ENCODE measurements around the gene WASL. TPM values are rescaled to one million over a fixed set of nuclear protein-coding genes. Genes with fewer than 3 reads are reported as not detected.
"Not testable (repeated sequence)": the region's sequence is repeated elsewhere in the genome, so short reads cannot be mapped to it uniquely, and the experiment has no call there.

Gene WASL
- total RNA-seq, result 1 to 10 TPM; 7.5 to 7.6 TPM

- ATAC-seq, result peak; percentile 81
Measured at GRCh38 chr7:123748734-123749536, at the start of gene WASL. Gene WASL, minus strand, starts transcription at chr7:123749003. Its CDS starts 269 bp downstream, at chr7:123748734.

GRCh38 chr7:123797673-123798531 lies 49.1 kb upstream of the WASL start:
- ChIA-PET POLR2A (no interaction called here), CTCF (interaction anchor here (0.8 to 4.1 kb wide), 9 partner anchors 13 to 117 kb away, joined by 3 to 51 read pairs (median 4); no protein-coding TSS in a partner anchor)
- ATAC-seq (no peak), DNase-seq (no peak)
- no peaks in the 10 kb centered on the region for H3K36me3 Mint-ChIP-seq (ENCODE audit: low read depth)
- H3K4me3 Mint-ChIP-seq, result no peak overlapping the region
- no peaks in the 10 kb centered on the region for H3K9me3 Mint-ChIP-seq (ENCODE audit: insufficient read depth)
- H3K4me1 Mint-ChIP-seq (ENCODE audit: low read depth), result no peaks in the 10 kb centered on the region
- no peak overlapping the region for H3K27ac Mint-ChIP-seq
- H3K27me3 Mint-ChIP-seq (ENCODE audit: low read depth), result no peaks in the 10 kb centered on the region

More at GRCh38 chr7:123748734-123749536, at the start of gene WASL:
- peaks cover 29% of the 10 kb centered on the region for H3K36me3 Mint-ChIP-seq (ENCODE audit: low read depth)
- peak within 1 kb of the TSS; percentile 96 for H3K27ac Mint-ChIP-seq
- H3K9me3 Mint-ChIP-seq (ENCODE audit: insufficient read depth), result no peaks in the 10 kb centered on the region
- peak within 1 kb of the TSS; percentile 95 for H3K4me3 Mint-ChIP-seq
- H3K27me3 Mint-ChIP-seq (ENCODE audit: low read depth), result peaks cover 5% of the 10 kb centered on the region
- H3K4me1 Mint-ChIP-seq (ENCODE audit: low read depth), result peaks cover 44% of the 10 kb centered on the region
- ChIA-PET POLR2A (interaction anchor here (0.7 to 2.0 kb wide), 9 partner anchors 9 to 1498 kb away, joined by 3 to 12 read pairs (median 4); partner anchors contain the start of gene NDUFA5), CTCF (interaction anchor here (0.9 to 4.0 kb wide), 18 partner anchors 9 to 191 kb away, joined by 3 to 17 read pairs (median 6); partner anchors contain the start of gene NDUFA5)
- peak; percentile 89 for DNase-seq

- DNase-seq (no peak), ATAC-seq (no peak)
- ChIA-PET POLR2A (no interaction called here), CTCF (interaction anchor here (2.7 to 4.1 kb wide), 2 partner anchors 69 to 75 kb away, joined by 20 to 51 read pairs; no protein-coding TSS in a partner anchor)
- no peaks in the 10 kb centered on the region for H3K4me1 Mint-ChIP-seq (ENCODE audit: low read depth)
- H3K4me3 Mint-ChIP-seq, result no peak overlapping the region
- H3K27me3 Mint-ChIP-seq (ENCODE audit: low read depth), result no peaks in the 10 kb centered on the region
- H3K36me3 Mint-ChIP-seq (ENCODE audit: low read depth), result no peaks in the 10 kb centered on the region
- H3K9me3 Mint-ChIP-seq (ENCODE audit: insufficient read depth), result no peaks in the 10 kb centered on the region
- no peak overlapping the region for H3K27ac Mint-ChIP-seq
Measured at GRCh38 chr7:123796568-123796967, 47.8 kb upstream of the WASL start.

GRCh38 chr7:123795917-123796316 lies 47.1 kb upstream of the WASL start:
- CTCF ChIA-PET, result no interaction called here
- no peaks in the 10 kb centered on the region for H3K36me3 Mint-ChIP-seq (ENCODE audit: low read depth)
- H3K9me3 Mint-ChIP-seq (ENCODE audit: insufficient read depth), result no peaks in the 10 kb centered on the region
- DNase-seq (no peak), ATAC-seq (no peak)
- no peak overlapping the region for H3K27ac Mint-ChIP-seq
- H3K4me1 Mint-ChIP-seq (ENCODE audit: low read depth), result no peaks in the 10 kb centered on the region
- POLR2A ChIA-PET, result no interaction called here
- no peaks in the 10 kb centered on the region for H3K27me3 Mint-ChIP-seq (ENCODE audit: low read depth)
- H3K4me3 Mint-ChIP-seq, result no peak overlapping the region

GRCh38 chr7:123795116-123795515 lies 46.3 kb upstream of the WASL start:
- H3K9me3 Mint-ChIP-seq (ENCODE audit: insufficient read depth); H3K36me3 Mint-ChIP-seq (ENCODE audit: low read depth); H3K4me1 Mint-ChIP-seq (ENCODE audit: low read depth); H3K27me3 Mint-ChIP-seq (ENCODE audit: low read depth); H3K4me3 Mint-ChIP-seq; DNase-seq; H3K27ac Mint-ChIP-seq; POLR2A ChIA-PET; CTCF ChIA-PET; ATAC-seq: not testable (repeated sequence)

GRCh38 chr7:123792547-123792946 lies 43.7 kb upstream of the WASL start:
- no peak overlapping the region for H3K27ac Mint-ChIP-seq
- ChIA-PET POLR2A (no interaction called here), CTCF (interaction anchor here (1.3 kb wide), 1 partner anchor 72 kb away, joined by 4 read pairs; no protein-coding TSS in a partner anchor)
- H3K36me3 Mint-ChIP-seq (ENCODE audit: low read depth), result no peaks in the 10 kb centered on the region
- H3K9me3 Mint-ChIP-seq (ENCODE audit: insufficient read depth), result no peaks in the 10 kb centered on the region
- H3K27me3 Mint-ChIP-seq (ENCODE audit: low read depth), result no peaks in the 10 kb centered on the region
- ATAC-seq (no peak), DNase-seq (no peak)
- no peak overlapping the region for H3K4me3 Mint-ChIP-seq
- no peaks in the 10 kb centered on the region for H3K4me1 Mint-ChIP-seq (ENCODE audit: low read depth)

- CTCF ChIA-PET, result interaction anchor here (1.1 kb wide), 1 partner anchor 20 kb away, joined by 3 read pairs; no protein-coding TSS in a partner anchor
- H3K36me3 Mint-ChIP-seq (ENCODE audit: low read depth), result no peaks in the 10 kb centered on the region
- ATAC-seq, result no peak
- H3K4me1 Mint-ChIP-seq (ENCODE audit: low read depth), result no peaks in the 10 kb centered on the region
- no peak overlapping the region for H3K4me3 Mint-ChIP-seq
- POLR2A ChIA-PET, result no interaction called here
- no peaks in the 10 kb centered on the region for H3K9me3 Mint-ChIP-seq (ENCODE audit: insufficient read depth)
- no peaks in the 10 kb centered on the region for H3K27me3 Mint-ChIP-seq (ENCODE audit: low read depth)
- no peak overlapping the region for H3K27ac Mint-ChIP-seq
- DNase-seq, result no peak
Measured at GRCh38 chr7:123791001-123791400, 42.2 kb upstream of the WASL start.

GRCh38 chr7:123789817-123790216 lies 41.0 kb upstream of the WASL start:
- no peak overlapping the region for H3K4me3 Mint-ChIP-seq
- DNase-seq (no peak), ATAC-seq (no peak)
- no peak overlapping the region for H3K27ac Mint-ChIP-seq
- POLR2A ChIA-PET, result no interaction called here
- H3K27me3 Mint-ChIP-seq (ENCODE audit: low read depth), result no peaks in the 10 kb centered on the region
- H3K36me3 Mint-ChIP-seq (ENCODE audit: low read depth), result no peaks in the 10 kb centered on the region
- no peaks in the 10 kb centered on the region for H3K4me1 Mint-ChIP-seq (ENCODE audit: low read depth)
- CTCF ChIA-PET, result interaction anchor here (1.2 kb wide), 1 partner anchor 107 kb away, joined by 5 read pairs; no protein-coding TSS in a partner anchor
- H3K9me3 Mint-ChIP-seq (ENCODE audit: insufficient read depth), result no peaks in the 10 kb centered on the region

- DNase-seq (no peak), ATAC-seq (no peak)
- Mint-ChIP-seq H3K9me3 (ENCODE audit: insufficient read depth) (no peaks in the 10 kb centered on the region), H3K4me3 (no peak overlapping the region), H3K27me3 (ENCODE audit: low read depth) (no peaks in the 10 kb centered on the region), H3K4me1 (ENCODE audit: low read depth) (no peaks in the 10 kb centered on the region), H3K36me3 (ENCODE audit: low read depth) (no peaks in the 10 kb centered on the region), H3K27ac (no peak overlapping the region)
- CTCF ChIA-PET, result interaction anchor here (1.2 kb wide), 1 partner anchor 107 kb away, joined by 5 read pairs; no protein-coding TSS in a partner anchor
- POLR2A ChIA-PET, result no interaction called here
Measured at GRCh38 chr7:123789206-123789784, 40.5 kb upstream of the WASL start.

GRCh38 chr7:123788584-123788983 lies 39.8 kb upstream of the WASL start:
- DNase-seq (no peak), ATAC-seq (no peak)
- Mint-ChIP-seq H3K27me3 (ENCODE audit: low read depth) (no peaks in the 10 kb centered on the region), H3K4me3 (no peak overlapping the region), H3K4me1 (ENCODE audit: low read depth) (no peaks in the 10 kb centered on the region), H3K36me3 (ENCODE audit: low read depth) (no peaks in the 10 kb centered on the region), H3K27ac (no peak overlapping the region), H3K9me3 (ENCODE audit: insufficient read depth) (no peaks in the 10 kb centered on the region)
- ChIA-PET CTCF (interaction anchor here (0.8 kb wide), 1 partner anchor 106 kb away, joined by 3 read pairs; no protein-coding TSS in a partner anchor), POLR2A (interaction anchor here (0.7 kb wide), 1 partner anchor 160 kb away, joined by 3 read pairs; no protein-coding TSS in a partner anchor)

- no peak overlapping the region for H3K27ac Mint-ChIP-seq
- H3K4me1 Mint-ChIP-seq (ENCODE audit: low read depth), result no peaks in the 10 kb centered on the region
- no peaks in the 10 kb centered on the region for H3K9me3 Mint-ChIP-seq (ENCODE audit: insufficient read depth)
- DNase-seq, result no peak
- ChIA-PET CTCF (interaction anchor here (0.8 kb wide), 1 partner anchor 105 kb away, joined by 3 read pairs; no protein-coding TSS in a partner anchor), POLR2A (interaction anchor here (0.7 kb wide), 1 partner anchor 159 kb away, joined by 3 read pairs; no protein-coding TSS in a partner anchor)
- H3K27me3 Mint-ChIP-seq (ENCODE audit: low read depth), result no peaks in the 10 kb centered on the region
- H3K36me3 Mint-ChIP-seq (ENCODE audit: low read depth), result no peaks in the 10 kb centered on the region
- ATAC-seq, result no peak
- H3K4me3 Mint-ChIP-seq, result no peak overlapping the region
Measured at GRCh38 chr7:123787220-123788007, 38.6 kb upstream of the WASL start.

Data from activated CD8-positive, alpha-beta T cell treated with anti-CD3 and anti-CD28 coated beads, Interleukin-2, amount 10 ng/mL, durations not matched to agents 7 days and 5 days (primary cell).